SIG-M5 treated with dmso at 0.1 percent for 504 hours (cell line): ENCODE data around the gene PCDHGB6.
"Not testable (repeated sequence)": the region's sequence is repeated elsewhere in the genome, so short reads cannot be mapped to it uniquely, and the experiment has no call there.

Experiments
- DNase-seq: peaks from one replicate; lab custom pipeline; 2025; ENCODE audit not compliant: unreplicated experiment; lab: John Stamatoyannopoulos, UW

The PCDHGB6 gene

DNA sequence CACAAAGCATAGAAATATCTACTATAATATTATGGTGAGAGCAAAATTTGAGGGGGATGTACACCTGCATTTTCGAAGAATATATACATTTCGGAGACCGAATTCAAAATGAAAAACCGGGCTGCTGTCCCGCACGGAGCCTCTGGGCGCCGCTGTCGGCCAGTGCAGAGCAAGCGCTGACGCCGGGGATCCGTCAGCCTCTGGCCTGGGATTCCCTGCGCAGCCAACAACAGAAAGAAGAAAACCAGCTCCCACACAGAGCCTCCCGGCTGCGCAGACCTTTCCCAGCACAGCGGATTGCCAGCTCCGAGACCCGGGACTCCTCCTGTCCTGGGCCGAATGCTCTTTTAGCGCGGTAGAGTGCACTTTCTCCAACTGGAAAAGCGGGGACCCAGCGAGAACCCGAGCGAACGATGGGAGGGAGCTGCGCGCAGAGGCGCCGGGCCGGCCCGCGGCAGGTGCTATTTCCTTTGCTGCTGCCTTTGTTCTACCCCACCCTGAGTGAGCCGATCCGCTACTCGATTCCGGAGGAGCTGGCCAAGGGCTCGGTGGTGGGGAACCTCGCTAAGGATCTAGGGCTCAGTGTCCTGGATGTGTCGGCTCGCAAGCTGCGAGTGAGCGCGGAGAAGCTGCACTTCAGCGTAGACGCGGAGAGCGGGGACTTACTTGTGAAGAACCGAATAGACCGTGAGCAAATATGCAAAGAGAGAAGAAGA, at the start of gene PCDHGB6:
TSS of gene PCDHGB6 (plus strand) at position 232 of the 716 bp plus-strand sequence. CDS start at position 414, 182 bp downstream.
- not testable (repeated sequence) for DNase-seq

DNA sequence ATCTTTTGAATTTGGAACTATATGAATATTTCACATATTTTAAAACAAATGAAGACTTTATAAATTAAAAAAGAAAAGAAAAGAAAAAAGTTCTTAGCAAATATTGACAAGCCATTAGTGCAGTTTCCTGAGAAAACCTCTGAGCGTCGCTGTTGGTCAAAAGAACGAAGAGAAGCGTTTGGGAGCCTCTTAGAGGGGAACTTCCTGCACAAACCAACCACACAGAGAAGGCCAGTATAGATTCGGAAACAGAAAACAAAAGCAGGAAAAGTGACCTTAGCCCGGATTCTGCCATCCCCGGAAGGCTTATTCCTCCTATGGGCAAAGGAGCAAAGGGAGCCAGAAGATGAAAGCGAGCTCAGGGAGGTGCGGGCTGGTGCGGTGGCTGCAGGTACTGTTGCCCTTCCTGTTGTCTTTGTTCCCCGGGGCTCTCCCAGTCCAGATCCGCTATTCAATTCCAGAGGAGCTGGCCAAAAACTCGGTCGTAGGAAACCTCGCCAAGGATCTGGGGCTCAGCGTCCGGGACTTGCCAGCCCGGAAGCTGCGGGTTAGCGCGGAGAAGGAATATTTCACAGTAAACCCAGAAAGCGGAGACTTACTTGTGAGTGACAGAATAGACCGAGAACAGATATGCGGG, 47.9 kb upstream of the PCDHGB6 start, which contains the start of gene PCDHGB2:
TSS of gene PCDHGB2 (plus strand) at position 205 of the 637 bp plus-strand sequence. CDS start at position 347, 142 bp downstream.
- DNase-seq = peak; percentile 51

GRCh38 chr5:141360685-141361084, 47.1 kb upstream of the PCDHGB6 start:
- DNase-seq = no peak

DNA sequence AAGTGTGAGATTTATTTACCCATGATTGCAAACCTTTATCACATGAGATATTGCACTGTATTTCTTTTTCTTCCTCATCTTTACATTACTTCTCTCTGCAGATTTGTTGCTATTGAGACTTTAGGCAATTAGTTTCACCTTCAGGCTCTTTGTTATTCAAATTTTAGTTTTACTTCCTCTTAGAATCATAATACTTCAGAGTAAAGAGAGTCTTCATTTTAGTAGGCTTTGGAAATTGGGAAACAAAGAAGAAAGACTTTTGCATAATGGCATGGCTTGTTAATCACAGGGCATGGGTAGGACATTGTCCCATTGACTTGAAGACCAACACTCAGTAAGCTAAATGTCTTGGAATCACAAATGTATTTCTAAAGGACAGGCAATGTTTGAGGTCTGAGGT, 45.1 kb upstream of the PCDHGB6 start:
- DNase-seq = no peak

- no peak for DNase-seq
Observed at GRCh38 chr5:141363952-141364660, 43.7 kb upstream of the PCDHGB6 start, which contains the start of gene PCDHGA5. PCDHGA5 (plus strand) TSS chr5:141364162; CDS start chr5:141364331, 169 bp downstream.

GRCh38 chr5:141366016-141366896, 41.6 kb upstream of the PCDHGB6 start:
- no peak for DNase-seq

GRCh38 chr5:141369994-141370848, 37.6 kb upstream of the PCDHGB6 start, which contains the start of gene PCDHGB3:
PCDHGB3 (plus strand) TSS chr5:141370242; CDS start chr5:141370395, 153 bp downstream.
- no peak for DNase-seq

DNA sequence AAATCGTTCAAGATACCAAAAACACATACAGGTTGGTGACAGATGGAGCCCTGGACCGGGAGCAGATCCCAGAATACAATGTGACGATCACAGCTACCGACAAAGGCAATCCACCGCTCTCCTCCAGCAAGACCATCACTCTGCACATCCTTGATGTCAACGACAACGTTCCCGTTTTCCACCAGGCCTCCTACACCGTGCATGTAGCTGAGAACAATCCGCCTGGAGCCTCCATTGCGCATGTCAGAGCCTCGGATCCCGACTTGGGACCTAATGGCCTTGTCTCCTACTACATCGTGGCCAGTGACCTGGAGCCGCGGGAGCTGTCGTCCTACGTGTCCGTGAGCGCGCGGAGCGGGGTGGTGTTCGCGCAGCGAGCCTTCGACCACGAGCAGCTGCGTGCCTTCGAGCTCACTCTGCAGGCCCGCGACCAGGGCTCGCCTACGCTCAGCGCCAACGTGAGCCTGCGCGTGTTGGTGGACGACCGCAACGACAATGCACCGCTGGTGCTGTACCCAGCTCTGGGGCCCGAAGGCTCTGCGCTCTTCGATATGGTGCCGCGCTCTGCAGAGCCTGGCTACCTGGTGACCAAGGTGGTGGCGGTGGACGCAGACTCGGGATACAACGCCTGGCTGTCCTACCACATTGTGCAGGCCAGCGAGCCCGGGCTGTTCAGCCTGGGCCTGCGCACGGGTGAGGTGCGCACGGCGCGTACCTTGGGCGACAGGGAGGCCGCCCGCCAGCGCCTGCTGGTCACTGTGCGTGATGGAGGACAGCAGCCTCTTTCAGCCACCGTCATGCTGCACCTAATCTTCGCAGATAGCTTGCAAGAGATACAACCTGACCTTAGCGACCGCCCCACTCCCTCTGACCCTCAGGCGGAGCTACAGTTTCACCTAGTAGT, 36.0 kb upstream of the PCDHGB6 start:
- no peak for DNase-seq

DNA sequence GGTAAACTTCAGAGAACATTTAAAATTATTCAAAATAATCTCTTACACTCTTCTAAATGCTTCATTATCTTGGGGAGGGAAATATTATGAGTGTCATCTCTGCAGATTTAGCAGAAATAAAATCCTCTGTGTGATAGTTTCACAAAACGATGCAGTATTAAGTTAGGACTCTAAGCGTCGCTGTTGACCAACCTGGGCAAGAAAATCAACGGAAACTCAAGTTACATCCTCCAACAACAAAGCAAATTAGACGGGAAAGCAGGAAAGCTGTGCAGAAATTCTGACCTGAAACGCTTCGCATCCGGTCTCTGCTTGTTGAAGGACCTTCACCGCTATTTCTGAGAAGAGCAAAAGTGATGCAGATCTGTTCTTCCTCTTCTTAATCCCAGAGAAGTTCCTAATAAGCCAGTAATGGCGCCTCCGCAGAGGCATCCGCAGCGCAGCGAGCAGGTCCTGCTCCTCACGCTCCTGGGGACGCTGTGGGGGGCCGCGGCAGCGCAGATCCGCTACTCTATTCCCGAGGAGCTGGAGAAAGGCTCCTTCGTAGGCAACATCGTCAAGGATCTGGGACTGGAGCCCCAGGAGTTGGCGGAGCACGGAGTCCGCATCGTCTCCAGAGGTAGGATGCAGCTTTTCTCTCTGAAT, 34.0 kb upstream of the PCDHGB6 start, which contains the start of gene PCDHGA6:
TSS of gene PCDHGA6 (plus strand) at position 219 of the 645 bp plus-strand sequence. CDS start at position 412, 193 bp downstream.
- no peak for DNase-seq

DNA sequence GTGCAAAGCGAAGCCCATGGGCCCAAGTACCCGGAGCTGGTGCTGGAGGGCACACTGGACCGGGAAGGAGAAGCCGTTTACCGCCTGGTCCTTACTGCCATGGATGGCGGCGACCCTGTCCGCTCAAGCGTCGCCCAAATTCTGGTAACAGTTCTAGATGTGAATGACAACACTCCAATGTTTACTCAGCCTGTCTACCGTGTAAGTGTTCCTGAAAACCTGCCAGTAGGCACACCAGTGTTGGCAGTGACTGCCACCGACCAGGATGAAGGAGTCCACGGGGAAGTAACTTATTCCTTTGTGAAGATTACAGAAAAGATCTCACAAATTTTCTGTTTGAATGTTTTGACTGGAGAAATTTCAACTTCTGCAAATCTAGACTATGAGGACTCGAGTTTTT, 33.2 kb upstream of the PCDHGB6 start:
- DNase-seq = no peak

GRCh38 chr5:141375444-141376155, 32.2 kb upstream of the PCDHGB6 start:
- not testable (repeated sequence) for DNase-seq

GRCh38 chr5:141382469-141383294, 25.1 kb upstream of the PCDHGB6 start, which contains the start of gene PCDHGA7:
PCDHGA7 (plus strand) TSS chr5:141382742; CDS start chr5:141382900, 158 bp downstream.
- no peak for DNase-seq

DNA sequence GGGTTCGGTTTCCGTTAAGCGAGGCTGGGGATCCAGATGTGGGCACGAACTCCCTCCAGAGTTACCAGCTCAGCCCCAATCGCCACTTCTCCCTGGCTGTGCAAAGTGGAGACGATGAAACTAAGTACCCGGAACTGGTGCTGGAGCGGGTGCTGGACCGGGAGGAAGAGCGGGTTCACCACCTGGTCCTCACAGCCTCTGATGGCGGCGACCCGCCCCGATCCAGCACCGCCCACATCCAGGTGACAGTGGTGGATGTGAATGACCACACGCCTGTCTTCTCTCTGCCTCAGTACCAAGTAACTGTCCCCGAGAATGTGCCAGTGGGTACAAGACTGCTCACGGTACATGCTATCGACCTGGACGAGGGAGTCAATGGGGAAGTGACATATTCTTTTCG, 24.5 kb upstream of the PCDHGB6 start:
- no peak for DNase-seq

- DNase-seq = no peak
Observed at GRCh38 chr5:141384471-141385267, 23.2 kb upstream of the PCDHGB6 start.

DNA sequence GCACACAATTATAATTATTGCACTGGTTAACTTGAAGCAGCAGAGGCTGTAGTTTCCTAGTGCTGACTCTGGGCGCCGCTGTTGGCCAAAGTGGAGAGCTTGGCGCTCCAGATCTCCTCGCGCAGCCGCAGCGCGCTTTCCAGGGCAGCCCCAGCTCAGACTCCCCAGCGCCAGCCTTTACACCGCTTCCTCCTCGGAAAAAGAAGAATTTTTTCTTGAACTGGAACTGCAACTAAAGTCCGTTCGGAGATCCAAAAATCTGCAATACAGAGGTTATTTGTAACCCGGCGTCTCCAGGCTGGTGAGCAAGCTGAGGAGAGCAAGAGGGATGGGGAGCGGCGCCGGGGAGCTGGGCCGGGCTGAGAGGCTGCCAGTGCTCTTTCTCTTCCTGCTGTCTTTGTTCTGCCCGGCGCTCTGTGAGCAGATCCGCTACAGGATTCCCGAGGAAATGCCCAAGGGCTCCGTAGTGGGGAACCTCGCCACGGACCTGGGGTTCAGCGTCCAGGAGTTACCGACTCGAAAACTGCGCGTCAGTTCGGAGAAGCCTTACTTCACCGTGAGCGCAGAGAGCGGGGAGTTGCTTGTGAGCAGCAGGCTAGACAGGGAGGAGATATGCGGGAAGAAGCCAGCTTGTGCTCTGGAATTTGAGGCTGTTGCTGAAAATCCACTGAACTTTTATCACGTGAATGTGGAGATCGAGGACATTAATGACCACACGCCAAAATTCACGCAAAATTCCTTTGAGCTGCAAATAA, 20.1 kb upstream of the PCDHGB6 start, which contains the start of gene PCDHGB4:
TSS of gene PCDHGB4 (plus strand) at position 142 of the 755 bp plus-strand sequence. CDS start at position 329, 187 bp downstream.
- not testable (repeated sequence) for DNase-seq
